GM19043 (cell line): ENCODE results near the gene TMEM273.
A peak's percentile ranks its signal among the peaks of the same experiment; 100 is the strongest.

Experiments
- ATAC-seq: cut with Tn5 transposase; IDR thresholded peaks from one replicate; pipeline ENCODE4 v1.9.1; 2021; ENCODE audit warnings: low read depth; ENCODE audit not compliant: unreplicated experiment

TMEM273 gene

GRCh38 chr10:49177391-49178355 lies 10.5 kb downstream of the TMEM273 start:
- ATAC-seq, result peak; percentile 75

- ATAC-seq, result no peak
These were observed 11.6 kb downstream of the TMEM273 start for GRCh38 chr10:49176310-49177268.

- ATAC-seq, result no peak
These were observed 12.4 kb downstream of the TMEM273 start for GRCh38 chr10:49175587-49176309.

GRCh38 chr10:49174926-49175500 lies 13.2 kb downstream of the TMEM273 start:
- no peak for ATAC-seq

- ATAC-seq, result no peak
These were observed 13.8 kb downstream of the TMEM273 start for GRCh38 chr10:49174261-49174925.

- ATAC-seq, result no peak
These were observed 14.3 kb downstream of the TMEM273 start for GRCh38 chr10:49173853-49174252.

GRCh38 chr10:49173201-49173772 lies 14.9 kb downstream of the TMEM273 start:
- ATAC-seq, result no peak

GRCh38 chr10:49172777-49173132 lies 15.4 kb downstream of the TMEM273 start:
- ATAC-seq, result no peak

- ATAC-seq, result no peak
These were observed 16.0 kb downstream of the TMEM273 start for GRCh38 chr10:49172061-49172776.

- ATAC-seq, result no peak
These were observed 16.7 kb downstream of the TMEM273 start for GRCh38 chr10:49171326-49172060.

- no peak for ATAC-seq
These were observed 17.4 kb downstream of the TMEM273 start for GRCh38 chr10:49170632-49171325.

- no peak for ATAC-seq
These were observed 18.4 kb downstream of the TMEM273 start for GRCh38 chr10:49169776-49170175.

GRCh38 chr10:49168831-49169500 lies 19.2 kb downstream of the TMEM273 start:
- ATAC-seq, result no peak

GRCh38 chr10:49168171-49168540 lies 20.0 kb downstream of the TMEM273 start:
- ATAC-seq, result no peak

- ATAC-seq, result no peak
These were observed 20.6 kb downstream of the TMEM273 start for GRCh38 chr10:49167425-49168170.
